Ascending aorta (tissue), 2 donors: ENCODE results near the gene IMMP1L. TPM values are rescaled to one million over a fixed set of nuclear protein-coding genes. Genes with fewer than 3 reads are reported as not detected.

ENCODE experiments used
- DNase-seq, 2 donors: peaks; one replicate each; pipeline ENCODE4 v3.0.0-alpha.2; 2019; ENCODE audit warnings: low spot score in 2 of 2
- H3K27ac ChIP-seq, 2 donors: fragments of 200-600 bp; sonication (generic); one replicate each; pipeline ENCODE4 v1.5.1; 2016 to 2017; ENCODE audit warnings: mild to moderate bottlenecking in 1 of 2
- H3K27me3 ChIP-seq: fragments of 200-600 bp; sonication (generic); one replicate; pipeline ENCODE4 v1.5.1; 2017
- H3K36me3 ChIP-seq, 2 donors: fragments of 200-600 bp; sonication (generic); one replicate each; pipeline ENCODE4 v1.5.1; 2016
- H3K4me1 ChIP-seq, 2 donors: fragments of 200-600 bp; sonication (generic); one replicate each; pipeline ENCODE4 v1.5.1; 2016 to 2017; ENCODE audit warnings: mild to moderate bottlenecking in 1 of 2
- H3K4me3 ChIP-seq, 2 donors: fragments of 200-600 bp; sonication (generic); one replicate each; pipeline ENCODE4 v1.5.1; 2016 to 2017; ENCODE audit warnings: mild to moderate bottlenecking in 1 of 2
- H3K9me3 ChIP-seq, 2 donors: fragments of 200-600 bp; sonication (generic); one replicate each; pipeline ENCODE4 v1.5.1; 2016
- CTCF ChIP-seq, 3 experiments: fragments of 200-600 bp in 2 of 3; fragments of 450-650 bp in 1 of 3; sonication (generic) in 2 of 3; IDR thresholded peaks; one replicate each; pipeline ENCODE4 v1.5.1; 2016 to 2019; ENCODE audit warnings: antibody characterized with exemption in 3 of 3, mild to moderate bottlenecking in 1 of 3, moderate library complexity in 1 of 3
- intact Hi-C: fragments of 100-400 bp; cut with DNase I; formaldehyde crosslinking; loops from one replicate; pipeline ENCODE4 v1.15.1; 2023
- total RNA-seq: library from RNA; depleted of rRNA; stranded (reverse); fragments of >200 nt; gene quantifications from one replicate; pipeline ENCODE4 v1.1.0, GENCODE V29; 2016

Gene IMMP1L
- total RNA-seq, 1 donor from 2014 or later = not detected

GRCh38 chr11:31474083-31474482 lies 35.3 kb downstream of the IMMP1L start:
- H3K9me3 ChIP-seq = no peaks in the 10 kb centered on the region
- H3K27ac ChIP-seq = no peak overlapping the region
- H3K4me1 ChIP-seq = no peaks in the 10 kb centered on the region
- no peak overlapping the region for H3K4me3 ChIP-seq
- no peak for DNase-seq
- intact Hi-C loops = no loop called here
- H3K36me3 ChIP-seq = no peaks in the 10 kb centered on the region
- H3K27me3 ChIP-seq = no peaks in the 10 kb centered on the region
- no peak for TF ChIP-seq CTCF (IDR thresholded peaks at IDR 0.05)

DNA sequence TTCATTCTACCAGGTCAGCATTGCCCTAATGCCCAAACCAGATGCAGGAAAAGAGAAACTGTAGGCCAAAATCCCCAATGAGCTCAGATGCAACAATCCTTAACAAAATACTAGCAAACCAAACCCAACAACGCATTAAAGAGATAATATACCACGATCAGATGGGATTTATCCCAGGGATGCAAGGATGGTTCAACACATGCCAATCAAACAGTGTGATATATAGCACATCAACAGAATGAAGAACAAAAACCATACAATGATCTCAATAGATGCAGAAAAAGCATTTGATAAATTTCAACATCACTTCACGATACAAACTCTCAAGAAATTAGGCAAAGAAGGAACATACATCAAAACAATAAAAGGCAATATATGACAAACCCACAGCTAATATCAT lies 45.0 kb downstream of the IMMP1L start:
- TF ChIP-seq CTCF (IDR thresholded peaks at IDR 0.05) = no peak
- Histone ChIP-seq H3K27ac (no peak overlapping the region), H3K27me3 (no peaks in the 10 kb centered on the region), H3K4me1 (no peaks in the 10 kb centered on the region), H3K4me3 (no peak overlapping the region), H3K36me3 (peaks cover 0 to 9% of the 10 kb centered on the region in 2 donors), H3K9me3 (peaks cover 0 to 19% of the 10 kb centered on the region in 2 donors)
- DNase-seq = no peak
- intact Hi-C loops = no loop called here

- no peak for TF ChIP-seq CTCF (IDR thresholded peaks at IDR 0.05)
- Histone ChIP-seq H3K27me3 (no peaks in the 10 kb centered on the region), H3K4me3 (no peak overlapping the region), H3K27ac (no peak overlapping the region), H3K36me3 (peaks cover 0 to 10% of the 10 kb centered on the region in 2 donors), H3K4me1 (no peaks in the 10 kb centered on the region), H3K9me3 (no peaks in the 10 kb centered on the region)
- intact Hi-C loops = no loop called here
- no peak for DNase-seq
Measured at GRCh38 chr11:31455177-31455576, 54.2 kb downstream of the IMMP1L start.

- H3K4me1 ChIP-seq = no peaks in the 10 kb centered on the region
- no peak for TF ChIP-seq CTCF (IDR thresholded peaks at IDR 0.05)
- no peak overlapping the region for H3K4me3 ChIP-seq
- no peaks in the 10 kb centered on the region for H3K9me3 ChIP-seq
- DNase-seq = no peak
- H3K27ac ChIP-seq = no peak overlapping the region
- intact Hi-C loops = no loop called here
- H3K27me3 ChIP-seq = no peaks in the 10 kb centered on the region
- H3K36me3 ChIP-seq = peaks cover 0 to 14% of the 10 kb centered on the region in 2 donors
Measured at GRCh38 chr11:31450841-31451240, 58.6 kb downstream of the IMMP1L start.

GRCh38 chr11:31449040-31449439 lies 60.4 kb downstream of the IMMP1L start:
- H3K36me3 ChIP-seq = peaks cover 0 to 16% of the 10 kb centered on the region in 2 donors
- no peaks in the 10 kb centered on the region for H3K27me3 ChIP-seq
- H3K27ac ChIP-seq = no peak overlapping the region
- TF ChIP-seq CTCF (IDR thresholded peaks at IDR 0.05) = no peak
- H3K9me3 ChIP-seq = no peaks in the 10 kb centered on the region
- no peaks in the 10 kb centered on the region for H3K4me1 ChIP-seq
- DNase-seq = no peak
- no peak overlapping the region for H3K4me3 ChIP-seq
- intact Hi-C loops = no loop called here

GRCh38 chr11:31445621-31446020 lies 63.8 kb downstream of the IMMP1L start:
- intact Hi-C loops = no loop called here
- Histone ChIP-seq H3K27me3 (no peaks in the 10 kb centered on the region), H3K36me3 (peaks cover 0 to 6% of the 10 kb centered on the region in 2 donors), H3K4me3 (no peak overlapping the region), H3K9me3 (no peaks in the 10 kb centered on the region), H3K27ac (no peak overlapping the region), H3K4me1 (no peaks in the 10 kb centered on the region)
- TF ChIP-seq CTCF (IDR thresholded peaks at IDR 0.05) = no peak
- no peak for DNase-seq
